Cardiac septum (tissue), 1 donor: Measurements from ENCODE around the gene POLR3GL. TPM values are rescaled to one million over a fixed set of nuclear protein-coding genes. Genes with fewer than 3 reads are reported as not detected.

ENCODE experiments used
- DNase-seq: peaks from one replicate; pipeline ENCODE4 v3.0.0-alpha.2; 2020; ENCODE audit warnings: low spot score
- intact Hi-C: fragments of 100-400 bp; cut with DNase I; formaldehyde crosslinking; loops from one replicate; pipeline ENCODE4 v1.14.0; 2022
- total RNA-seq: library from RNA; stranded (reverse); fragmentation: NEBNext Ultra II Directional; extraction: Animal tissue kit (Norgen Biotek cat#: 25700); gene quantifications from one replicate; pipeline ENCODE4 v1.2.1, GENCODE V29; 2021
- donor health status: DM: no; HTN: no; CAD: no.

Gene POLR3GL
- total RNA-seq, 1 donor from 2014 or later, result 36.8 TPM

DNA sequence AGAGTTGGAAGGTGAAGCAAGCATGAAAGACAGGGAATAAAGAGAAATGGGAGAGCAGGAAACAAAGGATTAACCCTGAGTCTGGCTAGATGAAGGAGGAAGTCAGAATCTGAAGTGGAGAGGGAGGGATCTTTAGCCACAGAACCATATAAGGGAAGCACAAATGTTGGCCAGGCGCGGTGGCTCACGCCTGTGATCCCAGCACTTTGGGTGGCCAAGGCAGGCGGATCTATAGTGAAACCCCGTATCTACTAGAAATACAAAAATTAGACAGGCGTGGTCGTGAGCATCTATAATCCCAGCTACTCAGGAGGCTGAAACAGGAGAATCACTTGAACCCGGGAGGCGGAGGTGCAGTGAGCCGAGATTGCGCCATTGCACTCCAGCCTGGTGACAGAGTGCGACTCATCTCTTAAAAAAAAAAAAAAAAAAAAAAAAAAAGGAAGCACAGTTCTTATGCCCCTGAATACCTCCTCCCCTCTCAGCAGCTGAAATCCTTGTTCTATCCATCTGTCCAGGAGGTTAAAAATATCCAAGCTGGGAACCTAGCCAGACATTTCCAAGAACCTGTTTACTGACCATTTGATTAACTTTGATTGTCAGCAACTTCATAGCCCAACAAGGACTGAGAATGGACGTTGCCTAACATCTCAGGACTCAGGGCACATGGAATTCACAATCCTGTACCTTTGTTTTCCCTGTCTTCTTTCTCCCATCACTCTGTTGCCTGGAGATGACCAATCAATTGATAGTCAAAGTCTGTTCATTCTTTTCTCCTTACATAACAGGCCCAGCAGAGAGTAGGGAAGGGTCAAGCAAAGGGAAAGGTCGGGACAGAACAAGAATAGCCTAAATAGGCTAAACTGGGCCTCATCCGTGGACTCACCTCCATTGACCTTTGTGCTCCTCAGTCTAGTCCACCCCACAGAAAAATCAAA, 21.3 kb downstream of the POLR3GL start:
- peak; percentile 88 for DNase-seq
- intact Hi-C loops, result no loop called here

- no peak for DNase-seq
- intact Hi-C loops, result no loop called here
Observed at GRCh38 chr1:145986551-145986950, 22.1 kb downstream of the POLR3GL start.

DNA sequence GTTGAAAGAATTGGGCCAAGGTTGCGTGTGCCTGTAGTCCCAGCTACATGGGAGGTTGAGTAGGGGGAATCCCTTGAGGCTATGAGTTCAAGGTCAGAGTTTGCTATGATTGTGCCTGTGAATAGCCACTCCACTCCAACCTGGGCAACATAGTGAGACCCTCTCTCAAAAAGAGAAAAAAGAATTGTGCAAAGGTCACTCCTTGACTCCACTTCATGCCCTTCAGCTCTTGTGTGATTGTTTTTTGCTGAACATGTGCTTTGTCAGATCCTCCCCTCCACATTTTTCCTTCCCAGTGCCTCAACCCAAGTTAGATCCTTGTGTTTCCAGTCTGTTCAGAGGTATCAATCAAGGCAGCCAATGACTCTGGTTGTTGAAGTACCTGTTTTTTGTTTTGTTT, 23.4 kb downstream of the POLR3GL start:
- intact Hi-C loops, result no loop called here
- DNase-seq, result no peak

- DNase-seq, result no peak
- intact Hi-C loops, result no loop called here
Observed at GRCh38 chr1:145988773-145989172, 24.3 kb downstream of the POLR3GL start.

DNA sequence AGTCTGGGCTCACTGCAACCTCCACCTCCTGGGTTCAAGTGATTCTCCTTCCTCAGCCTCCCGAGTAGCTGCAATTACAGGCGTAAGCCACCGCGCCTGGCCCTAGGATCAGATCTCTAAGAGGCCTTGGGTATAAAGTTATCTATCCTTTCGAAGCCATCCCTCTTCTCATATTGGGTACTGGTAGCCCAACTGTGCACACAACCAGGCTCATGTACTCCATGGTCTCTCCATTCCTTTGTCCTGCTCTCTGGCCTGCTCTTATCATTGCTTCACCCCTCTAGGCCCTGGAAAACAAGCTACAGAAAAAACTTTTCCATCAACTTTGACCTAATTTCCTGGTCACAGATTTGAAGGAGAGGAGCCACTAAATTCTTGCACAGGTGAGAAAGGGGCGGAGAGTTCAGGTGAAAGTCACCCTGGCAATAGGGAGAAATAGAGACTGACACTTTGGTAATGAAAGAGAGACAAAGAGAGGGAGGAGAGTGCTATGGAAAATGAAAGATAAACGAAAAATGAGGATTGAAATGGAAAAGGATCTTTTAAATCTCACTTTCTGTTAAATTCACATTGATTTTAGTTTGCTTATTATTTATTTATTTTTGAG, 25.9 kb downstream of the POLR3GL start:
- no peak for DNase-seq
- intact Hi-C loops, result no loop called here

GRCh38 chr1:145991735-145992412, 27.4 kb downstream of the POLR3GL start:
- intact Hi-C loops, result no loop called here
- no peak for DNase-seq

DNA sequence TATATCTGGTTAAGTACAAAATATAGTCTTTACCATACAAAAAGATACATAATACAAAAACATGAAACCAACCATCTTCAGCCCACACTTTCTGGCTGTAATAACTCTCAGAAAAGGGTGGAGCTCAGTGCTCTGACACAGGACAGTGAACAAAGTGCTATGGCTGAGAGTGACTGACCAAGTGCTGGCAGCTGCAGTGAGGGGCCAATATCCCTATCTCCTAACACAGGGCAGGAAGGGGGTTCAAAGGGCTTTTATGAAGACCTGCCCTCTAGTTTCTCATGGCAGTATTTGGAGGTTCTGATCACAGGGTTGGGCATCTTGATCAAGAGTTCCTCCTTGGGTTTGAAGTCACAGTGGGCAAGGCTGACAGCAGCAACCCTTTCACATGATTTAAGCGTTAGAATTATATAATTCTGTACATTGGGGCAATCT, 28.0 kb downstream of the POLR3GL start:
- intact Hi-C loops, result no loop called here
- DNase-seq, result no peak

GRCh38 chr1:145992958-145993617, 28.6 kb downstream of the POLR3GL start:
- intact Hi-C loops, result no loop called here
- no peak for DNase-seq

- DNase-seq, result no peak
Observed at GRCh38 chr1:145993618-145994390, 29.3 kb downstream of the POLR3GL start.

DNA sequence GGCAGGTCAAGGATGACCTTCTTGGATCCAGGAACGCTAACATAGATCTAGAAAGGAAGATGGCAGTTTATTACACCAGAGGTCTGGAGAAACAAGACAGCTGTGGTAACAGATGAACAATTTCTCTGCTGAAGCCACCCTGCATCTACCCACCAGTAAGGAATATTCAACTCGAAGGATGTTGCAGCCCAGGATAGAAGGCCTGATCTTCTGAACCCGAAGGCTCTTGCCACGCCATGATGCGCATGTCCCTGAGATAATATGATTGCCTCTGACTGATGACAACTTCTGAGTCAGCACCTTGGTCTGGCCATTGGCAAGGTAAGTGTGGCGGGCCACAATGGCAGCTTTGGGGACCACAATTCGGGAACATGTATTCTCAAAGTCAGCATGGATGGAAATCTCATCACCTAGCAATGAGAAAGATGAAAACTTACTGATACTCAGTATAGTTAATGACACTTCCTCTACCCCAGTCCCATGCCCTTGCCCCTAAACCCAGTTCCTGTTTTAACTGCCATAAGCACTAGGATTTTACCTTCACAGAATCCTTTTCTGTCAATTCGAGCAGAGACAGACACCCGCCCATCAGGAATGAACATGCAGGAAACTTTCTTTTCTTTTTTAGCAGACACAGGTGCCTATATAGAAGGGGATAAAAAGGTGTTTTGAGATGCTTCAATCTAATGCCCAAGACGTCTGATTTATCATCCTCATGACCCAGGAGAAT, 30.1 kb downstream of the POLR3GL start:
- DNase-seq, result no peak
- intact Hi-C loops, result loop anchor here (5.0 kb wide), 1 partner anchor 32 kb away; the partner anchor contains the start of genes ANKRD34A and POLR3GL

More at GRCh38 chr1:145993618-145994390, 29.3 kb downstream of the POLR3GL start:
- intact Hi-C loops, result no loop called here

- no peak for DNase-seq
- intact Hi-C loops, result loop anchor here (5.0 kb wide), 1 partner anchor 33 kb away; the partner anchor contains the start of genes ANKRD34A and POLR3GL
Observed at GRCh38 chr1:145995148-145995881, 30.8 kb downstream of the POLR3GL start.

GRCh38 chr1:145995964-145996432, 31.5 kb downstream of the POLR3GL start:
- intact Hi-C loops, result loop anchor here (1.0 to 5.0 kb wide), 2 partner anchors 17 to 34 kb away; partner anchors contain the start of genes ANKRD34A and POLR3GL
- DNase-seq, result no peak

- intact Hi-C loops, result loop anchor here (1.0 to 5.0 kb wide), 2 partner anchors 17 to 34 kb away; partner anchors contain the start of genes ANKRD34A and POLR3GL
- peak; percentile 100 for DNase-seq
Observed at GRCh38 chr1:145996433-145997015, 32.0 kb downstream of the POLR3GL start, which contains the start of gene TXNIP. TSS of gene TXNIP (minus strand) at chr1:145996579. CDS start at chr1:145996266, 313 bp downstream.

DNA sequence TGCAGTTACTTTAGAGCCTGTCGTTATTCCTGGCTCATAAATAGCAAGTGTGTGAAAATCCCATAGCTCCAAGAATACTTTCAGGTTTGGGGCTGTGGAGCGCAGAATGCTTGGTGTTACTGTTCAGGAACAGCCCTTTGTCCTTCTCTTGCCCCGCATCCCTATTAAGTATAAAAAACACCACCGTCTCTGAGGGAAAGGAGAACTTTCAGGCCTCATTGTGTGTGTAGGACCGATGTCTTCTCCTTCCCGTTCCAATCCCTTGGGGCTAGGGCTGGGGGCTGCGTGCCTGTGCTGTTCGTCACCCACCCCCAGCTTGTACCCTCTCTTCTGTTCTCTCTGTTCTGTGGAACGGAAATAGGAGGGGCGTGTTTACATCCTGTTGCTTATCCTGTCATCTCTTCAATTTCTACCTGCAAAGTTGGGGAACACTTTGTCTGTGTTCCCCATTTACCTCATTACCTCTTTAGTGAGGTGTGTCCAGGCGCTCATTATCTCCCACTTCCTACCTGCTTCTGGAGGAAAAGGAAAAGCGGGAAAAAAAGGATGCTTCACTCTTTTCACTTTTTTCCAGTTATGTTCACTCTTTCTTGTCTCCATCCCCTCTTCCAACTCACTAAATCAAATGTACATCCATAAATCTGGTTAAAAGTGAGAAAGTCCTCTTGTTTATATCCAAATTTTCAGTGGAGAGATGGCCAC, 32.7 kb downstream of the POLR3GL start:
- DNase-seq, result no peak
- intact Hi-C loops, result loop anchor here (5.0 kb wide), 1 partner anchor 35 kb away; the partner anchor contains the start of genes ANKRD34A and POLR3GL

- intact Hi-C loops, result loop anchor here (5.0 kb wide), 1 partner anchor 35 kb away; the partner anchor contains the start of genes ANKRD34A and POLR3GL
- no peak for DNase-seq
Observed at GRCh38 chr1:145997718-145998023, 33.2 kb downstream of the POLR3GL start.
